ENCODE data around the gene LTO1. TPM values are rescaled to one million over a fixed set of nuclear protein-coding genes. Genes with fewer than 3 reads are reported as not detected.

LTO1 gene
- total RNA-seq, 1 donor from 2014 or later: 52.5 TPM

DNA sequence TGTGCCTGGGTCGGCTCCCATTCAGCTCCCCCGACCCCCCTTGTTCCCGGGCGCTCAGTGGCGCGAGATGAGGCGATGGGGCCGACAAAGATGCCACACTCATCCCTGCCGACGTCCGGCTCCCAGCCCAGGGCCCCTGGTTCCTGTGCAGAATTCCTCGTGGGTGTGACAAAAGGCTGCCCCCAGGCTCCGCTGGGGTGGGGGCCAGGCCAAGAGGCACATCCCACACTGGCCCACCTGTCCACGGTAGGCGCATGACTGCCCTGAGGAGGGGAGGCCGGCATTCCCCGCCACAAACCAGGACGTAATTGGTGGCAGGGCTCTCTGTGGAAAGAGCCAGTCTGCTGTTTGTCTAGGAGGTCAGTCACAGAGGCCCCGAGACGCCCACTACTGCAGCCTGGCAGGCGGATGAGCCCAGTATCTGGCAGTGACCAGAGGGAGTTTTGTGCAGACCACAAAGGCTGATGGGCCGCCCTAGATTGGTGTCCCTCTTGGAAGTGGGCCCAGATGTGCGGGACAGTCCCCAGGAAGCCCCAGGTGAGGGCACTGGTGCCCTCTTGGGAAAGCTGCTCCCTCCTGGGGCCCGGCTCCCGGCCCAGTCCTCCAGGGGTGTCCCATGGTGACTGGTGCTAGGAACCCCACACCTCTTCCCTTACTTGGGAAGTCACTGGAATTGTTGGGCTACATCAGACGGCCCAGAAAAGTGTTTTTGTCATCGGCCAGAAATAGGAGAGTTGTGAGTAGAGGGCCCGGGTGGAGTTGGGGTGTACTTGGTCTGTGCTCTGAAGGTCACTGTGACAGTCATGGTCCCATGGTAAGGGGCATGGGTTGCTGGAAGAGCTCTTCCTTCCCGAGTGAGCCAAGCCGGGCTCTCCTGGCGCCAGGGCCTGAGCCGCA, 28.4 kb downstream of the LTO1 start:
- ATAC-seq (ENCODE audit: low read depth) (no peak), DNase-seq (no peak)
- intact Hi-C loops (cut with micrococcal nuclease): loop anchor here (10.0 kb wide), 1 partner anchor 892 kb away; the partner anchor contains the start of gene TESMIN
- Mint-ChIP-seq H3K27me3 (no peaks in the 10 kb centered on the region), H3K36me3 (ENCODE audit: low read depth) (peaks cover 13% of the 10 kb centered on the region), H3K4me1 (peaks cover 9% of the 10 kb centered on the region), H3K27ac (no peak overlapping the region), H3K9me3 (no peaks in the 10 kb centered on the region), H3K4me3 (no peak overlapping the region)
- CTCF ChIA-PET: no interaction called here
- TF ChIP-seq CTCF (IDR thresholded peaks at IDR 0.05): no peak
- POLR2A ChIA-PET: no interaction called here

- Mint-ChIP-seq H3K27me3 (no peaks in the 10 kb centered on the region), H3K36me3 (ENCODE audit: low read depth) (peaks cover 8% of the 10 kb centered on the region), H3K4me3 (no peak overlapping the region), H3K4me1 (peaks cover 14% of the 10 kb centered on the region), H3K27ac (no peak overlapping the region), H3K9me3 (no peaks in the 10 kb centered on the region)
- ChIA-PET POLR2A (no interaction called here), CTCF (interaction anchor here (4.0 kb wide), 1 partner anchor 353 kb away, joined by 28 read pairs; the partner anchor contains the start of gene MYEOV)
- intact Hi-C loops (cut with micrococcal nuclease): loop anchor here (10.0 kb wide), 1 partner anchor 891 kb away; the partner anchor contains the start of gene TESMIN
- ATAC-seq (ENCODE audit: low read depth) (no peak), DNase-seq (no peak)
- TF ChIP-seq CTCF (IDR thresholded peaks at IDR 0.05): no peak
These were observed 29.2 kb downstream of the LTO1 start for GRCh38 chr11:69645801-69646492.

- Mint-ChIP-seq H3K4me3 (no peak overlapping the region), H3K4me1 (peaks cover 20% of the 10 kb centered on the region), H3K27me3 (peaks cover 4% of the 10 kb centered on the region), H3K36me3 (ENCODE audit: low read depth) (peaks cover 8% of the 10 kb centered on the region), H3K9me3 (no peaks in the 10 kb centered on the region), H3K27ac (no peak overlapping the region)
- ChIA-PET POLR2A (no interaction called here), CTCF (interaction anchor here (4.0 to 4.7 kb wide), 2 partner anchors 352 to 545 kb away, joined by 28 to 75 read pairs; partner anchors contain the start of gene MYEOV)
- ATAC-seq (ENCODE audit: low read depth) (no peak), DNase-seq (no peak)
- intact Hi-C loops (cut with micrococcal nuclease): loop anchor here (5.0 to 10.0 kb wide), 4 partner anchors 743 to 1063 kb away; partner anchors contain the start of genes CPT1A, IGHMBP2, MRPL21 and TESMIN
- TF ChIP-seq CTCF (IDR thresholded peaks at IDR 0.05): no peak
These were observed 30.0 kb downstream of the LTO1 start for GRCh38 chr11:69644962-69645675.

DNA sequence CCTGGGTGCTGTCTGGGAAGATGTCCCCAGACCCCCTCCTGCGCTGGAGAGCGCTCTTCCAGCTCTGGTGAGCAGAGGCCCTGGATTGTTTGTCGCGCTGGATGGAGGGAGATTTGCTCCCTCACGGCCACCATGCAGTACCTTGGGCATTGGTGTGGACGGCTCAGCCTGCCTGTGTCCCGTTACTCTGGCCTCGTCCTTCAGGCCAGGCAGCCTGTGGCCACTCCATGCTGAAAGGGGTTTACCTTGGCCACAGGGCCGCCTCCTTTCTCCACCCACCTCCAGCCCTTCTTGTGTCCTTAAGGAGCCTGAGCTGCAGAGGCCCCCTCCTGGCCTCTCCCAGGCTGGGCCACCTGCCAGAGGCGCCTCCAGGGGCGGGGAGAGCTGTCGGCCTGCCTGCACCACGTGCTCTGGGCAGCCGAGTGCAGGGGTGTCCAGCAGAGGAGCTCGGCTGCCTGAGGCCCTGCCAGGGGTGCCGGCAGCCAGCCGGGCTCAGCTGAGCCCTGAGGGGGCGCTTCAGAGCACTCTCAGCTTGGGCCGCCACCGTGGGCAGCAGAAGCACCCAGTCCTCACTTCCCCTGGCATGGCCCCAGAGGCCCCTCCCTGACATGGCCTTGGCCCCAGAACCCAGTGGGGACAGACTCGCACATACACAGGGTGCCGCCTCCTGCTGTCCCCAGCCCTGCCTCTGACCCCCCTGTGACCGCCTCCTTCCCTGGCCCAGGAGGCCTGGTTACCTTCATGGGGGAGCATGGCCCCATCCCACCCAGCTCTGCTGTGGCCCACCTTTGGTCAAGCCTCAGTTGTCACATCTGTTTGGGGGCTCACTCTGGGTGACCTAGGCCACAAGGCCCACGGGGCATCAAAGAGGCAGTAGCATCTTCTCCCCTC, 30.8 kb downstream of the LTO1 start:
- H3K4me3 Mint-ChIP-seq: peak overlapping the region; percentile 55
- no peaks in the 10 kb centered on the region for H3K9me3 Mint-ChIP-seq
- intact Hi-C loops (cut with micrococcal nuclease): loop anchor here (5.0 to 10.0 kb wide), 4 partner anchors 742 to 1062 kb away; partner anchors contain the start of genes CPT1A, IGHMBP2, MRPL21 and TESMIN
- peaks cover 26% of the 10 kb centered on the region for H3K4me1 Mint-ChIP-seq
- no peak for TF ChIP-seq CTCF (IDR thresholded peaks at IDR 0.05)
- CTCF ChIA-PET: interaction anchor here (0.6 to 4.7 kb wide), 5 partner anchors 9 to 557 kb away, joined by 3 to 75 read pairs (median 13); partner anchors contain the start of gene MYEOV
- no peak overlapping the region for H3K27ac Mint-ChIP-seq
- POLR2A ChIA-PET: no interaction called here
- ATAC-seq (ENCODE audit: low read depth) (no peak), DNase-seq (no peak)
- H3K36me3 Mint-ChIP-seq (ENCODE audit: low read depth): peaks cover 4% of the 10 kb centered on the region
- H3K27me3 Mint-ChIP-seq: peaks cover 9% of the 10 kb centered on the region
